GM19452 (cell line): ENCODE results near the gene SMPDL3B.
"Not testable (repeated sequence)": the region's sequence is repeated elsewhere in the genome, so short reads cannot be mapped to it uniquely, and the experiment has no call there.

Experiments used
- ATAC-seq: cut with Tn5 transposase; IDR thresholded peaks from one replicate; pipeline ENCODE4 v1.9.1; 2021; ENCODE audit not compliant: unreplicated experiment

SMPDL3B gene

GRCh38 chr1:27967884-27968466 is 33.2 kb downstream of the SMPDL3B start:
- ATAC-seq: no peak

GRCh38 chr1:27968692-27969091 is 33.9 kb downstream of the SMPDL3B start:
- no peak for ATAC-seq

- ATAC-seq: no peak
Measured at GRCh38 chr1:27970401-27970800, 35.6 kb downstream of the SMPDL3B start.

- no peak for ATAC-seq
Measured at GRCh38 chr1:27971674-27972073, 36.9 kb downstream of the SMPDL3B start.

GRCh38 chr1:27972141-27972540 is 37.3 kb downstream of the SMPDL3B start:
- no peak for ATAC-seq

- ATAC-seq: no peak
Measured at GRCh38 chr1:27973771-27974416, 39.1 kb downstream of the SMPDL3B start.

GRCh38 chr1:27974417-27974781 is 39.6 kb downstream of the SMPDL3B start:
- no peak for ATAC-seq

GRCh38 chr1:27979151-27979858 is 44.5 kb downstream of the SMPDL3B start:
- no peak for ATAC-seq

GRCh38 chr1:27979859-27980201 is 45.0 kb downstream of the SMPDL3B start:
- no peak for ATAC-seq

- ATAC-seq: no peak
Measured at GRCh38 chr1:27980216-27980845, 45.5 kb downstream of the SMPDL3B start.

GRCh38 chr1:27981145-27981544 is 46.3 kb downstream of the SMPDL3B start:
- ATAC-seq: no peak

- no peak for ATAC-seq
Measured at GRCh38 chr1:27990920-27991537, 56.2 kb downstream of the SMPDL3B start.

- ATAC-seq: no peak
Measured at GRCh38 chr1:27992276-27992675, 57.5 kb downstream of the SMPDL3B start.

- ATAC-seq: no peak
Measured at GRCh38 chr1:27993241-27993640, 58.4 kb downstream of the SMPDL3B start.

- ATAC-seq: no peak
Measured at GRCh38 chr1:27994060-27994459, 59.3 kb downstream of the SMPDL3B start.

- ATAC-seq: not testable (repeated sequence)
Measured at GRCh38 chr1:27994526-27994925, 59.7 kb downstream of the SMPDL3B start.

- ATAC-seq: no peak
Measured at GRCh38 chr1:27999055-27999454, 64.3 kb downstream of the SMPDL3B start.

- ATAC-seq: no peak
Measured at GRCh38 chr1:28002600-28002999, 67.8 kb downstream of the SMPDL3B start.

- ATAC-seq: not testable (repeated sequence)
Measured at GRCh38 chr1:28003117-28003516, 68.3 kb downstream of the SMPDL3B start.
